SK-N-SH (cell line): ENCODE measurements around the gene PARD3. TPM values are rescaled to one million over a fixed set of nuclear protein-coding genes. Genes with fewer than 3 reads are reported as not detected.

Experiments used
- CTCF ChIA-PET: fragments of 300-600, 350-600 bp; formaldehyde crosslinking; extraction: SDS; loops from one replicate; lab custom pipeline; 2021; lab: Yijun Ruan, JAX
- POLR2A ChIA-PET: fragments of 350-600 bp; sonication (Branson Sonifier 250); formaldehyde crosslinking; extraction: SDS; loops from one replicate; lab custom pipeline; 2020; ENCODE audit warnings: antibody characterized with exemption, inconsistent platforms; lab: Yijun Ruan, JAX
- DNase-seq: peaks from one replicate; pipeline ENCODE4 v3.0.0; 2012
- H2AFZ ChIP-seq: fragments of 200-600 bp; sonication (generic); 2 replicates; pipeline ENCODE4 v1.8.1; 2016; ENCODE audit warnings: antibody characterized with exemption, mild to moderate bottlenecking, low read depth
- H3F3A ChIP-seq: fragments of 200-600 bp; sonication (generic); replicated peaks from 2 replicates; pipeline ENCODE3; 2016; ENCODE audit warnings: antibody characterized with exemption, mild to moderate bottlenecking; ENCODE audit not compliant: insufficient read depth
- H3K27ac ChIP-seq, 2 experiments: fragments of 200-500 bp in 1 of 2; fragments of 200-600 bp in 1 of 2; sonication (Bioruptor generic) in 1 of 2; sonication (generic), shearing (Covaris generic) in 1 of 2; 2 replicates each; pipeline versions ENCODE4 v1.5.1 to v1.6.1; 2014 to 2016; ENCODE audit warnings: low read depth in 2 of 2, inconsistent platforms in 1 of 2, low read length in 1 of 2, mild to moderate bottlenecking in 1 of 2, mixed read lengths in 1 of 2
- H3K27me3 ChIP-seq: fragments of 200-600 bp; sonication (generic), shearing (Covaris generic); 2 replicates; pipeline ENCODE4 v1.6.1; 2016; ENCODE audit warnings: mixed run types; ENCODE audit not compliant: insufficient read depth
- H3K36me3 ChIP-seq, 2 experiments: fragments of 200-500 bp in 1 of 2; fragments of 200-600 bp in 1 of 2; sonication (Bioruptor generic) in 1 of 2; sonication (generic) in 1 of 2; replicated peaks in 1 of 2; 2 replicates each; pipeline versions ENCODE3 to v1.5.1; 2014 to 2016; ENCODE audit warnings: low read length in 1 of 2, mild to moderate bottlenecking in 1 of 2; ENCODE audit not compliant: insufficient read depth in 2 of 2, control insufficient read depth in 1 of 2
- H3K4me1 ChIP-seq, 2 experiments: fragments of 200-500 bp in 1 of 2; fragments of 200-600 bp in 1 of 2; sonication (Bioruptor generic) in 1 of 2; sonication (generic), shearing (Covaris generic) in 1 of 2; 2 replicates each; pipeline versions ENCODE4 v1.5.1 to v1.6.1; 2014 to 2016; ENCODE audit warnings: low read depth in 1 of 2, low read length in 1 of 2, mixed run types in 1 of 2; ENCODE audit not compliant: insufficient read depth in 2 of 2, control insufficient read depth in 1 of 2
- H3K4me2 ChIP-seq: fragments of 200-600 bp; sonication (generic), shearing (Covaris generic); 2 replicates; pipeline ENCODE4 v1.6.1; 2017; ENCODE audit warnings: mixed run types
- H3K4me3 ChIP-seq, 2 experiments: fragments of 200-500 bp in 1 of 2; fragments of 200-600 bp in 1 of 2; sonication (Bioruptor generic) in 1 of 2; sonication (generic), shearing (Covaris generic) in 1 of 2; 2 replicates each; pipeline versions ENCODE4 v1.5.1 to v1.8.1; 2014 to 2016; ENCODE audit warnings: low read depth in 2 of 2, inconsistent platforms in 1 of 2, low read length in 1 of 2, mild to moderate bottlenecking in 1 of 2, mixed read lengths in 1 of 2, moderate library complexity in 1 of 2
- H3K79me2 ChIP-seq: fragments of 200-600 bp; sonication (generic); 2 replicates; pipeline ENCODE4 v1.8.1; 2017; ENCODE audit warnings: mild to moderate bottlenecking; ENCODE audit not compliant: insufficient read depth
- H3K9ac ChIP-seq: fragments of 200-600 bp; sonication (generic); 2 replicates; pipeline ENCODE4 v1.6.1; 2017; ENCODE audit warnings: mixed run types
- H3K9me2 ChIP-seq: fragments of 200-600 bp; sonication (generic); 2 replicates; pipeline ENCODE4 v1.6.1; 2017; ENCODE audit warnings: mixed run types
- H3K9me3 ChIP-seq: fragments of 200-600 bp; sonication (generic); 2 replicates; pipeline ENCODE4 v1.6.1; 2017; ENCODE audit warnings: mixed run types, mild to moderate bottlenecking, moderate library complexity
- H4K20me1 ChIP-seq: fragments of 200-600 bp; sonication (generic); 2 replicates; pipeline ENCODE4 v1.6.1; 2017; ENCODE audit warnings: mild to moderate bottlenecking, mixed run types; ENCODE audit not compliant: insufficient read depth
- JUND ChIP-seq: IDR thresholded peaks from 2 replicates; pipeline ENCODE4 v1.4.0; 2012
- WGBS: methylation state at CpG from one replicate; pipeline ENCODE4 v1.1.6; 2017; ENCODE audit warnings: low lambda C conversion rate; 5-methylcytosine and 5-hydroxymethylcytosine counted together
- polyA plus RNA-seq, 3 experiments: library from polyadenylated mRNA; depleted of rRNA; stranded (reverse); fragments of >200 nt; gene quantifications; 2 replicates each; pipeline ENCODE4 v1.2.3, GENCODE V29; 2012
- TF ChIP-seq, protein P1 (sequence below): IDR thresholded peaks from 2 replicates; pipeline ENCODE4; 2012
- TF ChIP-seq, protein P2 (sequence below): fragments of 150-350 bp; IDR thresholded peaks from 2 replicates; pipeline ENCODE4 v1.6.1; 2017; ENCODE audit warnings: antibody characterized with exemption, low read length, low read depth, borderline replicate concordance

The PARD3 gene
- polyA plus RNA-seq, 1 of the 3 experiments (the other 2 are of a cell fraction) = 29.4 TPM

DNA sequence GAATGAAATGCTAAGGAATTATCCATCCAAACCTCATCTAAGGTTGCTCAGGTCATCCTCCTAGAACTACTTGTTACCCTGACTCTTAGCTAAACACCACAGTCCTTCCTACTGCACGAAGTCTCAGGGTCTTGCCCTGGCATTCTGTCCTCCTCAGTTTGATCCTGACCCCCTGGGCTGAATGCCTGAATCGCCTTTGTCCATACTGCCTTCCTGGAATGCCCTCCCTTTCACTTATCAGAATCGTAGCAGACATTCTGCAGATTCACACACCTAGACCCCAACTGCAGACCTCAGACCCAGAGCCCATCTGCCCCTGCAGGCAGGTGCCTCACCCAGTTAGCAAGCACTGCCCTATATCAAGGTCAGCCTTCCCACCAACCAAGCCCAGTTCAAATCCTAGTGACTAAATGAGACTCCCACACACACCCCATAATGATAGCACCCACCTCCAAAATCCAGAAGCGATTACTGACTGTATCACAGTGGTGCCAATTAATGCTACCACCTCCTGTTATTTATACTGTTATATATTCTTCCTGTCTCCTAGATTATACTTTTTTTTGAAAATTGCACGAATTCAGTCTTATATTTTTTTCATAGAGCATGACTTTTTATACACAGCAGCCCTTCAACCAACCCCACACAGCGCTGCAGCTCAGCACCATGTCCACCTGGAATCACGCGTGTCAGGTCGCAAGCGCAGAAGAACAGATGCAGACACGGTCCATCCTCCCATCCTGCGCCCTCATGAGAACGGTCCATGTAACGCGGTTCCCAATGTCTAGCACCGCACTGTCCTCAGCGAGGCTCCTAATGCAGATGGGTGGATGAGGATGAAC is 3.7 kb downstream of the PARD3 start:
- Histone ChIP-seq H3K79me2 (peaks cover 79% of the 10 kb centered on the region), H3K9ac (no peak overlapping the region)
- 90% methylated on average over 17 of the region's 17 CpGs for WGBS

DNA sequence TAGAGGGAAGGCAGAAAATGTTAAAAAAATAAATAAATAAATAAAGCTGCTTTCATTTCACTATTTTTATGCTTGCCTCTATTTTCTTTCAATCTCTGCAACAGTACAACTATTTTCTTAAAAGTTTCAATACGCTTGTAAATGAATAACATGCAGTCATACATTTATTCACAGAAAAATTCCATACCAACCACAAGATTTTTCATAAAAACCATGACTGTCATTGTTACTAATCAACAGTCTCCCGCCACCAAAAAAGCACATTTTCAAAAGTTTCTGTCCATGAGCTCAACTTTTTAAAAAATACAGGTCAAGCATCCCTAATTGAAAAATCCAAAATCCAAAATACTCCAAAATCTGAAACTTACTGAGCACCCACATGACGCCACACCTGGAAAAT is 5.3 kb downstream of the PARD3 start:
- H3K79me2 ChIP-seq = peaks cover 93% of the 10 kb centered on the region
- H3K9ac ChIP-seq = no peak overlapping the region
- peaks cover 2% of the 10 kb centered on the region for H3F3A ChIP-seq
- H3K27ac ChIP-seq = peak overlapping the region in 1 of 2 experiments; percentile 41; a peak in 1 of 4 replicates
- DNase-seq = no peak
- H2AFZ ChIP-seq = no peak overlapping the region
- H3K4me3 ChIP-seq = no peak overlapping the region; a peak in 1 of 4 replicates
- peaks cover 77% of the 10 kb centered on the region for H4K20me1 ChIP-seq
- no peaks in the 10 kb centered on the region for H3K36me3 ChIP-seq
- CTCF ChIA-PET = interaction anchor here (0.8 to 1.2 kb wide), 2 partner anchors 46 to 77 kb away, joined by 4 read pairs; no protein-coding TSS in a partner anchor
- POLR2A ChIA-PET = no interaction called here
- WGBS = 70% methylated on average over 3 of the region's 3 CpGs
- TF ChIP-seq, protein P1, sequence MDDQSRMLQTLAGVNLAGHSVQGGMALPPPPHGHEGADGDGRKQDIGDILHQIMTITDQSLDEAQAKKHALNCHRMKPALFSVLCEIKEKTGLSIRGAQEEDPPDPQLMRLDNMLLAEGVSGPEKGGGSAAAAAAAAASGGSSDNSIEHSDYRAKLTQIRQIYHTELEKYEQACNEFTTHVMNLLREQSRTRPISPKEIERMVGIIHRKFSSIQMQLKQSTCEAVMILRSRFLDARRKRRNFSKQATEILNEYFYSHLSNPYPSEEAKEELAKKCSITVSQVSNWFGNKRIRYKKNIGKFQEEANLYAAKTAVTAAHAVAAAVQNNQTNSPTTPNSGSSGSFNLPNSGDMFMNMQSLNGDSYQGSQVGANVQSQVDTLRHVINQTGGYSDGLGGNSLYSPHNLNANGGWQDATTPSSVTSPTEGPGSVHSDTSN = peak; percentile 47; the same call in 1 of the 2 replicates
- TF ChIP-seq JUND = no peak
- TF ChIP-seq, all 33 proteins: peak for 1
- Histone ChIP-seq H3K4me1 (peaks cover 10 to 28% of the 10 kb centered on the region in 2 experiments; a peak in 3 of 4 replicates), H3K9me3 (no peaks in the 10 kb centered on the region), H3K9me2 (no peaks in the 10 kb centered on the region), H3K27me3 (no peaks in the 10 kb centered on the region), H3K4me2 (peak overlapping the region; percentile 68; the same call in 1 of the 2 replicates)

More for the DNA sequence above, 3.7 kb downstream of the PARD3 start:
- no peak overlapping the region for H2AFZ ChIP-seq
- peaks cover 12 to 35% of the 10 kb centered on the region in 2 experiments; a peak in 3 of 4 replicates for H3K4me1 ChIP-seq
- no peak overlapping the region; the same call in 1 of the 2 replicates for H3K4me2 ChIP-seq
- no peak overlapping the region for H3K27ac ChIP-seq
- H3F3A ChIP-seq = peaks cover 8% of the 10 kb centered on the region
- no peaks in the 10 kb centered on the region for H3K27me3 ChIP-seq
- H3K36me3 ChIP-seq = no peaks in the 10 kb centered on the region
- H3K9me2 ChIP-seq = no peaks in the 10 kb centered on the region
- no peak overlapping the region for H3K4me3 ChIP-seq
- peaks cover 71% of the 10 kb centered on the region for H4K20me1 ChIP-seq
- TF ChIP-seq, protein P2, sequence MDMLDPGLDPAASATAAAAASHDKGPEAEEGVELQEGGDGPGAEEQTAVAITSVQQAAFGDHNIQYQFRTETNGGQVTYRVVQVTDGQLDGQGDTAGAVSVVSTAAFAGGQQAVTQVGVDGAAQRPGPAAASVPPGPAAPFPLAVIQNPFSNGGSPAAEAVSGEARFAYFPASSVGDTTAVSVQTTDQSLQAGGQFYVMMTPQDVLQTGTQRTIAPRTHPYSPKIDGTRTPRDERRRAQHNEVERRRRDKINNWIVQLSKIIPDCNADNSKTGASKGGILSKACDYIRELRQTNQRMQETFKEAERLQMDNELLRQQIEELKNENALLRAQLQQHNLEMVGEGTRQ = no peak
- CTCF ChIA-PET = no interaction called here
- H3K9me3 ChIP-seq = no peaks in the 10 kb centered on the region
- no peak for DNase-seq
- POLR2A ChIA-PET = no interaction called here
